K562 (cell line): Measurements from ENCODE around the gene AGMO. TPM values are rescaled to one million over a fixed set of nuclear protein-coding genes. Genes with fewer than 3 reads are reported as not detected.

Experiments
- ATAC-seq: fragments of 200-7000 bp; cut with Tn5 transposase; 3 replicates; pipeline ENCODE4 v1.9.1; 2020; ENCODE audit warnings: moderate library complexity
- BruUV-seq: library from RNA; stranded (reverse); fragments of 400-500 nt; replicated peaks from 2 replicates; lab custom pipeline; 2021; lab: Mats Ljungman, UMichigan
- CTCF ChIA-PET: fragments of 300-600 bp; formaldehyde crosslinking; extraction: SDS; loops from one replicate; lab custom pipeline; 2021; ENCODE audit warnings: low intra/inter-chr PET ratio; lab: Yijun Ruan, JAX
- POLR2A ChIA-PET: fragments of 300-600, 350-650 bp; sonication (Branson Sonifier 250); formaldehyde crosslinking; extraction: SDS; loops from one replicate; lab custom pipeline; 2021; ENCODE audit warnings: antibody characterized with exemption, inconsistent platforms; lab: Yijun Ruan, JAX
- DNase-seq, 4 experiments: peaks; one replicate each; pipeline versions ENCODE4 v3.0.0 to v3.0.0-alpha.2; 2011 to 2018; ENCODE audit warnings: low spot score in 3 of 4, mixed read lengths in 3 of 4; ENCODE audit errors: extremely low read depth in 1 of 4
- FAIRE-seq: peaks from 2 replicates; lab custom pipeline; 2011; peaks lifted over from hg19 to GRCh38; lab: Jason Lieb, UNC
- H2AFZ ChIP-seq: 2 replicates; pipeline ENCODE4 v1.6.0; 2011; ENCODE audit warnings: low read depth, low read length, control low read depth, inconsistent platforms
- H3K27ac ChIP-seq: fragments of 200-600 bp; 3 replicates; pipeline ENCODE4 v1.8.0; 2011; ENCODE audit warnings: low read depth, mild to moderate bottlenecking, control low read depth, inconsistent platforms, low read length, moderate library complexity, mixed read lengths; ENCODE audit errors: extremely low read depth
- H3K27me3 ChIP-seq, 2 experiments: fragments of 300-600 bp in 1 of 2; 2 replicates in 1 of 2; 3 replicates in 1 of 2; pipeline versions ENCODE4 v1.6.0 to v1.8.0; 2011; ENCODE audit warnings: inconsistent platforms in 2 of 2, low read length in 2 of 2, mild to moderate bottlenecking in 1 of 2, mixed read lengths in 1 of 2, moderate library complexity in 1 of 2; ENCODE audit not compliant: control insufficient read depth in 2 of 2, insufficient read depth in 2 of 2
- H3K36me3 ChIP-seq: fragments of 300-600 bp; 3 replicates; pipeline ENCODE4 v1.8.0; 2011; ENCODE audit warnings: mild to moderate bottlenecking, low read length, inconsistent platforms; ENCODE audit not compliant: control insufficient read depth, insufficient read depth
- H3K4me1 ChIP-seq, 2 experiments: fragments of 200-600 bp in 1 of 2; replicated peaks in 1 of 2; 2 replicates in 1 of 2; 3 replicates in 1 of 2; pipeline versions ENCODE4 v1.5.1 to v1.8.0; 2011; ENCODE audit warnings: inconsistent platforms in 2 of 2, low read length in 2 of 2, mild to moderate bottlenecking in 1 of 2, mixed read lengths in 1 of 2, moderate library complexity in 1 of 2; ENCODE audit not compliant: control insufficient read depth in 2 of 2, insufficient read depth in 2 of 2
- H3K4me2 ChIP-seq: 2 replicates; pipeline ENCODE4 v1.6.1; 2011; ENCODE audit warnings: low read length, control low read depth, inconsistent platforms, mixed read lengths; ENCODE audit not compliant: insufficient read depth
- H3K4me3 ChIP-seq: fragments of 200-600 bp; sonication (generic), shearing (Covaris generic); 2 replicates; pipeline ENCODE4 v1.5.1; 2016; ENCODE audit warnings: control low read depth, inconsistent platforms
- H3K79me2 ChIP-seq: fragments of 200-600 bp; 3 replicates; pipeline ENCODE4 v1.8.0; 2011; ENCODE audit warnings: low read length, inconsistent platforms; ENCODE audit not compliant: control insufficient read depth, insufficient read depth
- H3K9ac ChIP-seq, 2 experiments: 2 replicates each; pipeline versions ENCODE4 v1.6.0 to v1.6.1; 2011; ENCODE audit warnings: low read depth in 2 of 2, low read length in 2 of 2, control low read depth in 1 of 2, inconsistent platforms in 1 of 2, mild to moderate bottlenecking in 1 of 2, mixed read lengths in 1 of 2; ENCODE audit not compliant: insufficient read depth in 1 of 2
- H3K9me1 ChIP-seq: one replicate; pipeline ENCODE4 v1.6.0; 2011; ENCODE audit warnings: inconsistent platforms, mild to moderate bottlenecking, low read length, moderate library complexity; ENCODE audit not compliant: control insufficient read depth, insufficient read depth
- H3K9me3 ChIP-seq: replicated peaks from 2 replicates; pipeline ENCODE4 v1.5.1; 2011; ENCODE audit warnings: low read depth, low read length, inconsistent platforms; ENCODE audit not compliant: control insufficient read depth, insufficient read depth
- H4K20me1 ChIP-seq: replicated peaks from 2 replicates; pipeline ENCODE4 v1.6.1; 2011; ENCODE audit warnings: low read length, inconsistent platforms, mixed read lengths; ENCODE audit not compliant: control insufficient read depth, insufficient read depth
- CHCHD3 ChIP-seq: fragments of 250-450 bp; sonication (Bioruptor Pico); IDR thresholded peaks from 2 replicates; pipeline ENCODE4 v2.1.2; 2022; ENCODE audit warnings: mild to moderate bottlenecking
- DLX4 ChIP-seq: fragments of 250-450 bp; sonication (Bioruptor Pico); IDR thresholded peaks from 2 replicates; pipeline ENCODE4 v1.6.1; 2021; ENCODE audit warnings: mild to moderate bottlenecking
- EHMT2 ChIP-seq: fragments of 450-650 bp; IDR thresholded peaks from 2 replicates; pipeline ENCODE4 v1.6.1; 2018; ENCODE audit warnings: antibody characterized with exemption
- HNRNPH1 ChIP-seq: fragments of 200-400 bp; formaldehyde crosslinking; optimal IDR thresholded peaks from 2 replicates; pipeline ENCODE3; 2017; ENCODE audit warnings: low read depth, mild to moderate bottlenecking, low read length, moderate library complexity
- MIER1 ChIP-seq: fragments of 450-650 bp; IDR thresholded peaks from 2 replicates; pipeline ENCODE4 v1.6.1; 2016; ENCODE audit warnings: antibody characterized with exemption, mild to moderate bottlenecking, low read depth
- MXI1 ChIP-seq: IDR thresholded peaks from 2 replicates; pipeline ENCODE4 v1.6.1; 2011; ENCODE audit warnings: low read depth, mild to moderate bottlenecking, improper control_type of control experiment, low read length
- RAD51 ChIP-seq: fragments of 450-650 bp; IDR thresholded peaks from 2 replicates; pipeline ENCODE4 v1.7.1; 2016; ENCODE audit warnings: low read depth, mild to moderate bottlenecking, borderline replicate concordance
- RNF2 ChIP-seq: sonication (generic); IDR thresholded peaks from 2 replicates; pipeline ENCODE4 v1.6.1; 2016
- TAF1 ChIP-seq: IDR thresholded peaks from 2 replicates; pipeline ENCODE4 v1.6.1; 2011; ENCODE audit warnings: mild to moderate bottlenecking, low read length, moderate library complexity; ENCODE audit not compliant: insufficient read depth, control insufficient read depth, severe bottlenecking; ENCODE audit errors: extremely low read depth
- TSC22D4 ChIP-seq: fragments of 450-650 bp; IDR thresholded peaks from 2 replicates; pipeline ENCODE4 v1.6.1; 2016; ENCODE audit warnings: missing genetic modification characterization, missing biosample characterization, control low read depth
- ZNF395 ChIP-seq: fragments of 200-800 bp; sonication (Bioruptor generic); IDR thresholded peaks from 2 replicates; pipeline ENCODE4 v1.6.1; 2017; ENCODE audit warnings: missing genetic modification characterization, missing compliant biosample characterization
- ZNF449 ChIP-seq: fragments of 250-450 bp; sonication (Bioruptor Pico); IDR thresholded peaks from 2 replicates; pipeline ENCODE4 v1.8.0; 2022; ENCODE audit warnings: moderate library complexity, mild to moderate bottlenecking, inconsistent platforms
- WGBS: fragments of 100-300 bp; shearing (Covaris generic); methylation state at CpG from one replicate; pipeline ENCODE4 v1.1.6; 2016; ENCODE audit warnings: low coverage, mixed read lengths; ENCODE audit not compliant: insufficient coverage; ENCODE audit errors: missing lambda C conversion rate; 5-methylcytosine and 5-hydroxymethylcytosine counted together
- in situ Hi-C: fragments of 300-500 bp; cut with MboI; formaldehyde crosslinking; loops from 4 replicates; pipeline ENCODE4 v1.15.0; 2018; ENCODE audit warnings: inconsistent platforms, mixed read lengths
- intact Hi-C: fragments of 100-400 bp; cut with micrococcal nuclease; formaldehyde crosslinking; loops from 2 replicates; pipeline ENCODE4 v1.14.2; 2022
- polyA plus RNA-seq, 8 experiments: library from polyadenylated mRNA; depleted of rRNA in 4 of 8; stranded (reverse) in 5 of 8; unstranded in 3 of 8; fragments of >200 nt; fragmentation: Nextera tagmentation in 2 of 8; fragmentation: Illumina TruSeq in 1 of 8; extraction: Ambion mirVana in 2 of 8; extraction: Trizol in 1 of 8; gene quantifications; 2 replicates each; pipeline versions ENCODE4 v1.2.1 to v1.2.3, GENCODE V29; 2011 to 2014; ENCODE audit warnings: inconsistent platforms in 1 of 8, missing spikeins in 1 of 8
- total RNA-seq, 7 experiments: library from RNA; depleted of rRNA in 6 of 7; stranded (reverse); fragments of >200 nt in 6 of 7; fragmentation: Illumina TruSeq in 2 of 7; extraction: Trizol in 2 of 7; gene quantifications; 2 replicates each; pipeline versions ENCODE4 v1.2.1 to v1.2.3, GENCODE V29; 2011 to 2021; ENCODE audit warnings: low replicate concordance in 1 of 7

Gene AGMO
- total and polyA plus RNA-seq, 9 of the 15 experiments (the other 6 are each of a cell fraction or from before 2014, with no cell fraction given) = 0.30 to 1.4 (median 0.69) TPM; not detected in 1

GRCh38 chr7:15464667-15465121 lies 97.1 kb downstream of the AGMO start:
- FAIRE-seq = no peak
- Histone ChIP-seq H3K27me3 (no peaks in the 10 kb centered on the region), H3K27ac (no peak overlapping the region), H3K79me2 (no peaks in the 10 kb centered on the region), H3K9me3 (no peaks in the 10 kb centered on the region), H3K4me1 (no peaks in the 10 kb centered on the region), H4K20me1 (no peaks in the 10 kb centered on the region), H3K4me3 (no peak overlapping the region), H3K9me1 (no peaks in the 10 kb centered on the region), H3K9ac (no peak overlapping the region), H2AFZ (no peak overlapping the region), H3K36me3 (no peaks in the 10 kb centered on the region), H3K4me2 (no peak overlapping the region)
- no peak for DNase-seq
- 0% methylated on average over 3 of the region's 3 CpGs for WGBS
- BruUV-seq = no TSS peak
- intact Hi-C loops = no loop called here
- POLR2A ChIA-PET = no interaction called here
- no peak for ATAC-seq
- CTCF ChIA-PET = interaction anchor here (0.6 kb wide), 1 partner anchor 12 kb away, joined by 3 read pairs; no protein-coding TSS in a partner anchor
- in situ Hi-C loops = no loop called here
- no peak for TF ChIP-seq TAF1
- no peak for TF ChIP-seq RNF2
- no peak for TF ChIP-seq HNRNPH1

GRCh38 chr7:15463801-15464666 lies 97.8 kb downstream of the AGMO start:
- intact Hi-C loops (no loop called here), in situ Hi-C loops (no loop called here)
- Histone ChIP-seq H3K9me1 (no peaks in the 10 kb centered on the region), H3K4me3 (no peak overlapping the region), H3K79me2 (no peaks in the 10 kb centered on the region), H3K27me3 (no peaks in the 10 kb centered on the region), H3K36me3 (no peaks in the 10 kb centered on the region), H2AFZ (no peak overlapping the region), H3K9ac (no peak overlapping the region), H3K9me3 (0 out of 2 replicates have a peak, but pooled peaks cover 1% of the 10 kb centered on the region), H3K4me2 (no peak overlapping the region), H4K20me1 (no peaks in the 10 kb centered on the region), H3K27ac (no peak overlapping the region), H3K4me1 (no peaks in the 10 kb centered on the region)
- ChIA-PET CTCF (interaction anchor here (0.6 kb wide), 1 partner anchor 13 kb away, joined by 3 read pairs; no protein-coding TSS in a partner anchor), POLR2A (no interaction called here)
- FAIRE-seq = no peak
- ATAC-seq = no peak
- DNase-seq = no peak
- no TSS peak for BruUV-seq
- 0% methylated on average over 6 of the region's 6 CpGs for WGBS
- TF ChIP-seq ZNF395 (CRISPR knock-in tag) = no peak
- no peak for TF ChIP-seq CHCHD3
- no peak for TF ChIP-seq DLX4
- no peak for TF ChIP-seq ZNF449 (CRISPR knock-in tag)
- no peak for TF ChIP-seq RAD51
- TF ChIP-seq MIER1 = no peak
- no peak for TF ChIP-seq TSC22D4 (tag)
- no peak for TF ChIP-seq MXI1
- TF ChIP-seq EHMT2 = no peak
